ENCODE data around the gene GGT6. TPM values are rescaled to one million over a fixed set of nuclear protein-coding genes. Genes with fewer than 3 reads are reported as not detected.

Gene GGT6
- total and polyA plus RNA-seq, 4 donors = 2.8 to 12.3 (median 7.4) TPM

- WGBS, 2 donors = 69 to 73% methylated on average over 16 to 17 of the region's 17 CpGs
- H3K4me3 ChIP-seq = no peak overlapping the region
Measured at GRCh38 chr17:4534515-4534914, 25.9 kb downstream of the GGT6 start.

GRCh38 chr17:4533523-4534504 is 26.6 kb downstream of the GGT6 start:
- WGBS, 2 donors = 58% methylated on average over 23 of the region's 23 CpGs
- Histone ChIP-seq H3K4me1 (ENCODE audit: control insufficient read depth in 5 of 5, insufficient read depth in 5 of 5, low read length in 5 of 5) (peaks cover 0 to 42% (median 16%) of the 10 kb centered on the region in 5 donors), H3K9ac (ENCODE audit: insufficient read depth in 1 of 2, low read length in 2 of 2) (no peak overlapping the region), H3K9me3 (ENCODE audit: control insufficient read depth in 4 of 4, insufficient read depth in 3 of 4, low read length in 3 of 4) (no peaks in the 10 kb centered on the region), H3K27me3 (ENCODE audit: control insufficient read depth in 3 of 3, insufficient read depth in 3 of 3, low read length in 2 of 3) (no peaks in the 10 kb centered on the region), H3K36me3 (ENCODE audit: control insufficient read depth in 4 of 4, insufficient read depth in 4 of 4, low read length in 4 of 4) (peaks cover 0 to 22% (median under 1%) of the 10 kb centered on the region in 4 donors), H3K4me3 (no peak overlapping the region), H3K27ac (ENCODE audit: low read depth in 1 of 2, low read length in 1 of 2) (peak overlapping the region in 1 of 2 donors; percentile 55)
- TF ChIP-seq, protein P1, sequence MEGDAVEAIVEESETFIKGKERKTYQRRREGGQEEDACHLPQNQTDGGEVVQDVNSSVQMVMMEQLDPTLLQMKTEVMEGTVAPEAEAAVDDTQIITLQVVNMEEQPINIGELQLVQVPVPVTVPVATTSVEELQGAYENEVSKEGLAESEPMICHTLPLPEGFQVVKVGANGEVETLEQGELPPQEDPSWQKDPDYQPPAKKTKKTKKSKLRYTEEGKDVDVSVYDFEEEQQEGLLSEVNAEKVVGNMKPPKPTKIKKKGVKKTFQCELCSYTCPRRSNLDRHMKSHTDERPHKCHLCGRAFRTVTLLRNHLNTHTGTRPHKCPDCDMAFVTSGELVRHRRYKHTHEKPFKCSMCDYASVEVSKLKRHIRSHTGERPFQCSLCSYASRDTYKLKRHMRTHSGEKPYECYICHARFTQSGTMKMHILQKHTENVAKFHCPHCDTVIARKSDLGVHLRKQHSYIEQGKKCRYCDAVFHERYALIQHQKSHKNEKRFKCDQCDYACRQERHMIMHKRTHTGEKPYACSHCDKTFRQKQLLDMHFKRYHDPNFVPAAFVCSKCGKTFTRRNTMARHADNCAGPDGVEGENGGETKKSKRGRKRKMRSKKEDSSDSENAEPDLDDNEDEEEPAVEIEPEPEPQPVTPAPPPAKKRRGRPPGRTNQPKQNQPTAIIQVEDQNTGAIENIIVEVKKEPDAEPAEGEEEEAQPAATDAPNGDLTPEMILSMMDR (IDR thresholded peaks at IDR 0.05; ENCODE audit: control extremely low read depth, extremely low read depth) = no peak
- ATAC-seq (ENCODE audit: insufficient read depth, low FRiP score) (no peak), DNase-seq (no peak)

More at GRCh38 chr17:4534515-4534914, 25.9 kb downstream of the GGT6 start:
- DNase-seq (no peak), ATAC-seq (ENCODE audit: insufficient read depth, low FRiP score) (no peak)
- H3K9me3 ChIP-seq (ENCODE audit: control insufficient read depth in 4 of 4, insufficient read depth in 3 of 4, low read length in 3 of 4) = no peaks in the 10 kb centered on the region
- no peaks in the 10 kb centered on the region for H3K27me3 ChIP-seq (ENCODE audit: control insufficient read depth in 3 of 3, insufficient read depth in 3 of 3, low read length in 2 of 3)
- peaks cover 0 to 29% (median 1%) of the 10 kb centered on the region in 4 donors for H3K36me3 ChIP-seq (ENCODE audit: control insufficient read depth in 4 of 4, insufficient read depth in 4 of 4, low read length in 4 of 4)
- H3K4me1 ChIP-seq (ENCODE audit: control insufficient read depth in 5 of 5, insufficient read depth in 5 of 5, low read length in 5 of 5) = peaks cover 0 to 41% (median 16%) of the 10 kb centered on the region in 5 donors
- no peak overlapping the region for H3K9ac ChIP-seq (ENCODE audit: insufficient read depth in 1 of 2, low read length in 2 of 2)
- peak overlapping the region in 1 of 2 donors; percentile 55 for H3K27ac ChIP-seq (ENCODE audit: low read depth in 1 of 2, low read length in 1 of 2)
- TF ChIP-seq, protein P1 (IDR thresholded peaks at IDR 0.05; ENCODE audit: control extremely low read depth, extremely low read depth) = no peak

GRCh38 chr17:4532860-4533522 is 27.4 kb downstream of the GGT6 start:
- Histone ChIP-seq H3K4me3 (no peak overlapping the region), H3K27ac (ENCODE audit: low read depth in 1 of 2, low read length in 1 of 2) (peak overlapping the region in 1 of 2 donors; percentile 29), H3K27me3 (ENCODE audit: control insufficient read depth in 3 of 3, insufficient read depth in 3 of 3, low read length in 2 of 3) (no peaks in the 10 kb centered on the region), H3K36me3 (ENCODE audit: control insufficient read depth in 4 of 4, insufficient read depth in 4 of 4, low read length in 4 of 4) (peaks cover 0 to 15% (median 0%) of the 10 kb centered on the region in 4 donors), H3K9ac (ENCODE audit: insufficient read depth in 1 of 2, low read length in 2 of 2) (no peak overlapping the region), H3K4me1 (ENCODE audit: control insufficient read depth in 5 of 5, insufficient read depth in 5 of 5, low read length in 5 of 5) (peaks cover 0 to 42% (median 16%) of the 10 kb centered on the region in 5 donors), H3K9me3 (ENCODE audit: control insufficient read depth in 4 of 4, insufficient read depth in 3 of 4, low read length in 3 of 4) (no peaks in the 10 kb centered on the region)
- DNase-seq = no peak
- TF ChIP-seq, protein P1 (IDR thresholded peaks at IDR 0.05; ENCODE audit: control extremely low read depth, extremely low read depth) = no peak
- WGBS, 2 donors = 85 to 89% methylated on average over 33 of the region's 33 CpGs
- no peak for ATAC-seq (ENCODE audit: insufficient read depth, low FRiP score)
